Activated CD4-positive, alpha-beta T cell treated with anti-CD3 and anti-CD28 coated beads for 36 hours (primary cell): ENCODE results near the gene PLEKHG4B. TPM values are rescaled to one million over a fixed set of nuclear protein-coding genes. Genes with fewer than 3 reads are reported as not detected.
"Not testable (repeated sequence)": the region's sequence is repeated elsewhere in the genome, so short reads cannot be mapped to it uniquely, and the experiment has no call there.

ENCODE experiments used
- ATAC-seq: fragments of 200-7000 bp; cut with Tn5 transposase; one replicate; pipeline ENCODE4 v1.10.0; 2021; ENCODE audit warnings: mild to moderate bottlenecking, moderate library complexity
- CTCF ChIA-PET: fragments of 350-600 bp; sonication (Branson Sonifier 250); formaldehyde crosslinking; loops from one replicate; lab custom pipeline; 2021; ENCODE audit warnings: antibody characterized with exemption; lab: Charles Lee
- POLR2A ChIA-PET: fragments of 350-600 bp; sonication (Branson Sonifier 250); formaldehyde crosslinking; loops from one replicate; lab custom pipeline; 2021; ENCODE audit warnings: antibody characterized with exemption, inconsistent platforms; lab: Charles Lee
- DNase-seq: peaks from one replicate; pipeline ENCODE4 v3.0.0-alpha.2; 2020
- H3K27ac Mint-ChIP-seq: one replicate; pipeline ENCODE4 v1.8.0; 2021; ENCODE audit warnings: mixed read lengths
- H3K27me3 Mint-ChIP-seq: one replicate; pipeline ENCODE4 v1.8.0; 2021; ENCODE audit warnings: mixed read lengths
- H3K36me3 Mint-ChIP-seq: one replicate; pipeline ENCODE4 v1.8.0; 2021; ENCODE audit warnings: low read depth, mixed read lengths
- H3K4me1 Mint-ChIP-seq: one replicate; pipeline ENCODE4 v1.8.0; 2021; ENCODE audit warnings: mixed read lengths
- H3K4me3 Mint-ChIP-seq: one replicate; pipeline ENCODE4 v1.8.0; 2021; ENCODE audit warnings: mild to moderate bottlenecking, moderate library complexity, mixed read lengths
- H3K9me3 Mint-ChIP-seq: one replicate; pipeline ENCODE4 v1.8.0; 2021; ENCODE audit warnings: low read depth, mixed read lengths
- intact Hi-C, 2 experiments: fragments of 100-400 bp; cut with DNase I in 1 of 2; cut with micrococcal nuclease in 1 of 2; formaldehyde crosslinking; loops; one replicate each; pipeline versions ENCODE4 v1.14.2 to v1.15.1; 2022 to 2024; cut with DNase I, micrococcal nuclease
- total RNA-seq, 2 experiments: library from RNA; stranded (reverse); gene quantifications; one replicate each; pipeline ENCODE4 v1.2.3, GENCODE V29; 2021

PLEKHG4B gene, protein sequence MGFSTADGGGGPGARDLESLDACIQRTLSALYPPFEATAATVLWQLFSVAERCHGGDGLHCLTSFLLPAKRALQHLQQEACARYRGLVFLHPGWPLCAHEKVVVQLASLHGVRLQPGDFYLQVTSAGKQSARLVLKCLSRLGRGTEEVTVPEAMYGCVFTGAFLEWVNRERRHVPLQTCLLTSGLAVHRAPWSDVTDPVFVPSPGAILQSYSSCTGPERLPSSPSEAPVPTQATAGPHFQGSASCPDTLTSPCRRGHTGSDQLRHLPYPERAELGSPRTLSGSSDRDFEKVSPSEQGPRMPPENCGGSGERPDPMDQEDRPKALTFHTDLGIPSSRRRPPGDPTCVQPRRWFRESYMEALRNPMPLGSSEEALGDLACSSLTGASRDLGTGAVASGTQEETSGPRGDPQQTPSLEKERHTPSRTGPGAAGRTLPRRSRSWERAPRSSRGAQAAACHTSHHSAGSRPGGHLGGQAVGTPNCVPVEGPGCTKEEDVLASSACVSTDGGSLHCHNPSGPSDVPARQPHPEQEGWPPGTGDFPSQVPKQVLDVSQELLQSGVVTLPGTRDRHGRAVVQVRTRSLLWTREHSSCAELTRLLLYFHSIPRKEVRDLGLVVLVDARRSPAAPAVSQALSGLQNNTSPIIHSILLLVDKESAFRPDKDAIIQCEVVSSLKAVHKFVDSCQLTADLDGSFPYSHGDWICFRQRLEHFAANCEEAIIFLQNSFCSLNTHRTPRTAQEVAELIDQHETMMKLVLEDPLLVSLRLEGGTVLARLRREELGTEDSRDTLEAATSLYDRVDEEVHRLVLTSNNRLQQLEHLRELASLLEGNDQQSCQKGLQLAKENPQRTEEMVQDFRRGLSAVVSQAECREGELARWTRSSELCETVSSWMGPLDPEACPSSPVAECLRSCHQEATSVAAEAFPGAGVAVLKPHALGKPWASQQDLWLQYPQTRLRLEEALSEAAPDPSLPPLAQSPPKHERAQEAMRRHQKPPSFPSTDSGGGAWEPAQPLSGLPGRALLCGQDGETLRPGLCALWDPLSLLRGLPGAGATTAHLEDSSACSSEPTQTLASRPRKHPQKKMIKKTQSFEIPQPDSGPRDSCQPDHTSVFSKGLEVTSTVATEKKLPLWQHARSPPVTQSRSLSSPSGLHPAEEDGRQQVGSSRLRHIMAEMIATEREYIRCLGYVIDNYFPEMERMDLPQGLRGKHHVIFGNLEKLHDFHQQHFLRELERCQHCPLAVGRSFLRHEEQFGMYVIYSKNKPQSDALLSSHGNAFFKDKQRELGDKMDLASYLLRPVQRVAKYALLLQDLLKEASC (N-terminal part only)
- under 1 TPM; 0.23 to 0.25 TPM for total RNA-seq

DNA sequence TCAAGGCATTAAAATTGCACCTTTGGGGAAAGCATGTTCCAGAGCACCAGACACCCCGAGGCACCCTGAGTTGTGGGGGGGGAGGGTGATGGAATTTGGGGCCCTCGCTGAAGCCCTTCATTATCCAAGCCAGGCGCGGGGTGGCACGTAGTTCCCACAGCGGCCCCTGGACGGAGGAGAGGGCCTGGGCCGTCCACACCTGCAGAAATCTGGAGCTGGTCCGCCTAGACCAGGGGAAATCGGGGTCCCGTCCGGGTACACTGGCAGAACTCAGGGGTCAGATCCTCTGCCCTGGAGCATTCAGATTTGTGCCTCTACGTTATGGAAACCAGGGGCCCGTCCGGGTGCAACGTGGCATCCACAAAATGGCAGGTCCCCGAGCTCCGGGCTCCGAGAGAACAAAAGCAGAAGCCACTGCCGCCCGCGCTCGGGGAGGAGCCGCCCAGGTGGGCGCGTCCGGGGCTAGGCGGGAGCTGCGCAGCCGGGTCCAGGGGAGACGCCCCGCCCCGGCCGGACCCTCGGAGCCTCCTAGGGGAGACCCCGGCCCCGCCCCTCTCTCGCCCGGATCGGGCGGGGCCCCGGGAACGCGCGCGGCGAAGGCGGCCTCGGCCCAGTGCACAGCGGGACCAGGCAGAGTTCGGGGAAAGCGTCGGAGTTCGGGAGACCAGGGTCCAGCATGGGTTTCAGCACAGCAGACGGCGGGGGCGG is at the start of gene PLEKHG4B:
Gene PLEKHG4B, plus strand, starts transcription at position 613 of the 708 bp plus-strand sequence. Its CDS starts 64 bp downstream, at position 677.
- peak; percentile 42 for ATAC-seq

GRCh38 chr5:42250-42649 is 49.7 kb upstream of the PLEKHG4B start:
- ChIA-PET CTCF (no interaction called here), POLR2A (no interaction called here)
- Mint-ChIP-seq H3K27me3 (peaks cover 27% of the 10 kb centered on the region), H3K4me3 (no peak overlapping the region), H3K27ac (no peak overlapping the region), H3K36me3 (no peaks in the 10 kb centered on the region), H3K4me1 (no peaks in the 10 kb centered on the region), H3K9me3 (no peaks in the 10 kb centered on the region)
- ATAC-seq (no peak), DNase-seq (no peak)
- intact Hi-C loops = no loop called here

More for the DNA sequence above, at the start of gene PLEKHG4B:
- intact Hi-C loops = no loop called here
- Mint-ChIP-seq H3K4me1 (peaks cover 8% of the 10 kb centered on the region), H3K27me3 (peaks cover 37% of the 10 kb centered on the region), H3K9me3 (no peaks in the 10 kb centered on the region), H3K4me3 (no peak within 1 kb of the TSS), H3K27ac (no peak within 1 kb of the TSS), H3K36me3 (no peaks in the 10 kb centered on the region)
- DNase-seq = peak; percentile 44
- POLR2A ChIA-PET = no interaction called here
- CTCF ChIA-PET = interaction anchor here (0.6 to 0.9 kb wide), 2 partner anchors 38 to 1010 kb away, joined by 3 read pairs; no protein-coding TSS in a partner anchor

DNA sequence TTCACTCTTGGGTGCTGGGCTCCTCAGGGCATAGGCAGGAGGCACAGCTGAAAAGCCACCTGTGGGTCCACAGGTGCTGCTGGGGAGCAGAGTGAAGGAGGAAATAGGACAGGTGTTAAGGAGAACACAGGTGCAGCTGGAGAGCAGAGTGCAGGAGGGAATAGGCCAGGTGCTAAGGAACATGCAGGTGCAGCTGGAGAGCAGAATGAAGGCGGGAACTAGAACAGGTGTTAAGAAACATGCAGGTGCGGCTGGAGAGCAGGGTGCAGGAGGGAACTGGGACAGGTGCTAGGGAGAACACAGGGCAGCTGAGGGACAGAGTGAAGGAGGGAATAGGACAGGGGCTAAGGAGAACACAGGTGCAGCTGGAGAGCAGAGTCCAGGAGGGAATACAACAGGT is 43.8 kb upstream of the PLEKHG4B start:
- Mint-ChIP-seq H3K36me3 (no peaks in the 10 kb centered on the region), H3K27me3 (peaks cover 18% of the 10 kb centered on the region), H3K9me3 (peaks cover 4% of the 10 kb centered on the region), H3K27ac (no peak overlapping the region), H3K4me3 (no peak overlapping the region), H3K4me1 (peaks cover 2% of the 10 kb centered on the region)
- intact Hi-C loops = no loop called here
- CTCF ChIA-PET = no interaction called here
- POLR2A ChIA-PET = no interaction called here
- ATAC-seq (no peak), DNase-seq (no peak)

- H3K9me3 Mint-ChIP-seq, DNase-seq, H3K4me1 Mint-ChIP-seq, ATAC-seq, CTCF ChIA-PET, POLR2A ChIA-PET, intact Hi-C loops, H3K36me3 Mint-ChIP-seq, H3K27ac Mint-ChIP-seq, H3K4me3 Mint-ChIP-seq: not testable (repeated sequence)
- peaks cover 18% of the 10 kb centered on the region for H3K27me3 Mint-ChIP-seq
Measured at GRCh38 chr5:49530-49929, 42.4 kb upstream of the PLEKHG4B start.

GRCh38 chr5:49953-50544 is 41.9 kb upstream of the PLEKHG4B start:
- Mint-ChIP-seq H3K36me3 (no peaks in the 10 kb centered on the region), H3K9me3 (peaks cover 4% of the 10 kb centered on the region), H3K4me3 (no peak overlapping the region), H3K27me3 (peaks cover 21% of the 10 kb centered on the region), H3K27ac (no peak overlapping the region), H3K4me1 (peaks cover 2% of the 10 kb centered on the region)
- no peak for DNase-seq
- ATAC-seq = no peak
- ChIA-PET POLR2A (no interaction called here), CTCF (no interaction called here)
- intact Hi-C loops = no loop called here

DNA sequence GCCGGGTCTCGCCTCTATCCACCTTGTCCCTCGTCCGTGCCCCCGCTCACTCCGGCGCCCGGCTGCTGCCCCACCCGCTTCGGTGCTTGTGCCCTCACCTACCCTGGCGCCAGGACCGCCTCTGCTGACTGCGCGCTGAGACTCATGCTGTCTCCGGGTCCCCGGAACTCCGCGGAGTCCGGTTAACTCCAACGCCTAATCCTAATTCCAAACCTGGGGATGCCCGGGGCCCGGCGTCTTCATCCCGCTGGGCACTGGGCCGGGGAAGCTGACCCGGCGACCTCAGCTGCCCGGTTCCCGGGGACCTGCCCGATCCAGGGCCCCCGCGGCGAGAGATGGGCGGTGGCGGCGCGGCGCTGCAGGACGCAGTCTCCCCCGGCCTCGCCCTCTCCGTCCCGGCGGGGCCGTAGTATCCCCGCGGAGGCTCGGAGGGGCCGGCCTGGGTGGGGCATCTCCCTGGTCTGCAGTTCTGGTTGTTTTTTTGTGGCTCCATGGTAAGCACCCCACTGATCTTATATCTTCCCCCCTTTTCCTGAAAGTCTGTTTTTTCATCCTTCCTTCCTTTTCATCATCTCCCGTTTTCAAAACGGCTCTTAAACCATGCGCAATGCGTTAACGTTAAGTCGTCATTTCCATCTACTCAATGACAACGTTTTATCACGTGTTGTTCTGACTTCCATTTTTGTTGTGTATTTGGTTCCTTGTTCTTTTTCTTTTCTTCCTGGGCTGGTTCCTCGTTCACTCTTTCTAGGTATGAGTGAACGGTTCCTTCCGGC is 41.1 kb upstream of the PLEKHG4B start:
- Mint-ChIP-seq H3K4me3 (no peak overlapping the region), H3K27ac (no peak overlapping the region), H3K27me3 (peaks cover 21% of the 10 kb centered on the region), H3K9me3 (peaks cover 4% of the 10 kb centered on the region), H3K4me1 (peaks cover 2% of the 10 kb centered on the region), H3K36me3 (no peaks in the 10 kb centered on the region)
- POLR2A ChIA-PET = no interaction called here
- CTCF ChIA-PET = no interaction called here
- intact Hi-C loops = no loop called here
- DNase-seq (no peak), ATAC-seq (no peak)

- Mint-ChIP-seq H3K4me1 (peaks cover 2% of the 10 kb centered on the region), H3K9me3 (peaks cover 4% of the 10 kb centered on the region), H3K27ac (no peak overlapping the region), H3K27me3 (peaks cover 25% of the 10 kb centered on the region), H3K36me3 (no peaks in the 10 kb centered on the region), H3K4me3 (no peak overlapping the region)
- CTCF ChIA-PET = no interaction called here
- POLR2A ChIA-PET = no interaction called here
- no peak for ATAC-seq
- intact Hi-C loops = no loop called here
- no peak for DNase-seq
Measured at GRCh38 chr5:51500-51823, 40.5 kb upstream of the PLEKHG4B start.

DNA sequence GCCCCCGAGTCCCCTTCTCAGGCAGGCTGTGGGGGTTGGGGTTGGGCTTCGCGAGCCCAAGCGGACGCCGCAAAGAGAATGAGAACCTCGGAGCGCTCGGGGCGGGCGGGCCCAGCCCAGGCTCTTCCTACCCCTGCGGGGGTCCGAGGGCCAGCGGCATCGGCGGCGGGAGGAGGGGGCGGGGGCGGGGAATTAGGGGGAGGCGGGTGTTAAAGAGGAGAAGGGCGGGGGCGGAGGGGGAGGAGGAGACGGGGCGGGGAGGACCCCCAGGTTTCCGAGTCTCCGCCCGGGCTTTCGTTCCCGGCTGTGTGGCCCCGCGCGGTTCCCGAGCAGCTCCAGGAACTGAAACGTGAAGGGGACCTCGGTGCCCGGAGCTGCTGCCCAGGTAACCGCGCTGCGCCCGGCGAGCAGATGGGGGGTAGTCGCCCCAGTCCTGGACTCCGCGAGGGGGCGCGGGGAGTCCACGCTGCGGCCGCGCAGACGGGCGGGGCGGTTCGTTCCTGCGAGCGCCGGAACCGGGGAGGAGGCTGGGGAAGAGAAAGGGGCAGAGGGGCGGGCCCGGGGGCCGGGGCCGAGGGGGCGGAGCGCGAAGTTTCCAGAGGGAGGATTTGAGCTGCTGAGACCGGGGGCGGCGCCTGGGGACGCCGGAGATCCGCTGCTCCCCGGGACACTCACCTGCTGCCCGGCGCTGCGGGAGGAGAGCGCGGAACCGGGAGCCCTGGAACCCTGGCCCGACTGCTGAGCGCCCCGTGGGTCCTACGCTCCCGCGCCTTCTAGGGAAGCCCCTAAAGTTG is 38.4 kb upstream of the PLEKHG4B start:
- intact Hi-C loops = no loop called here
- Mint-ChIP-seq H3K27ac (no peak overlapping the region), H3K4me3 (peak overlapping the region; percentile 49), H3K4me1 (peaks cover 2% of the 10 kb centered on the region), H3K9me3 (peaks cover 4% of the 10 kb centered on the region), H3K27me3 (peaks cover 26% of the 10 kb centered on the region), H3K36me3 (no peaks in the 10 kb centered on the region)
- ATAC-seq (peak; percentile 91), DNase-seq (peak; percentile 81)
- ChIA-PET CTCF (no interaction called here), POLR2A (no interaction called here)

DNA sequence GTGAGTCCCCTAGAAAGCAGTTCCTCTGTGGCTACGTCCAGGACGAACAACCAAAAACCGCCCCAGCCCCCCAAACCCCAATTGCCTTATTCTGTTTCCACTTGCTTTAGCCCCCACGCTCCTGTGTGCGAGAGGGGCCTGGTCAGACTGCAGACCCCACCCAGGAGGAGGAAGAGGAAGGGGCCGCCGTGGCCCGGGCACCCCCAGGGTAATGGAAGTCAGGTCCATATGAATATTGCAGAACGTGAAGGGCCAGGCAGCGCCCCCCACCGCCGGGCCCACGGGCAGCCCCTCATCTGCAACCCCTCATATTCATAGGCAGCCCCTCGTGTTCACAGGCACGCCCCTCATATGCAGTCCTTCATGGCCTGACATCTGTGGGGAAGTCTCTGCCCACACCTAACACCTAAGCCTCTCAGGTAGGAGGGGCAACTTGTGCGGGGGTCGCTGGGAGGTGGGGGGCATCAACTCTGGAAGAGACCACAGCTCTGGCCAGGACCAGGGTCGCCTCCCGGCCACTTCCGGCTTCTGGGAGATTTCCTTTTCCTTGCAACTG is 37.7 kb upstream of the PLEKHG4B start:
- Mint-ChIP-seq H3K9me3 (peaks cover 4% of the 10 kb centered on the region), H3K27me3 (peaks cover 27% of the 10 kb centered on the region), H3K36me3 (no peaks in the 10 kb centered on the region), H3K4me3 (peak overlapping the region; percentile 49), H3K27ac (no peak overlapping the region), H3K4me1 (peaks cover 2% of the 10 kb centered on the region)
- CTCF ChIA-PET = no interaction called here
- POLR2A ChIA-PET = no interaction called here
- intact Hi-C loops = no loop called here
- no peak for ATAC-seq
- DNase-seq = no peak
